Right atrium auricular region (tissue), 2 donors: ENCODE measurements around the gene KIF3A. TPM values are rescaled to one million over a fixed set of nuclear protein-coding genes. Genes with fewer than 3 reads are reported as not detected.

Source experiments
- DNase-seq: peaks from one replicate; pipeline ENCODE4 v3.0.0-alpha.2; 2019; ENCODE audit warnings: low spot score
- H3K27ac ChIP-seq, 2 donors: fragments of 200-600 bp; sonication (generic); 1 replicate in 1 of 2; 2 replicates in 1 of 2; pipeline ENCODE4 v1.5.1; 2016 to 2019
- H3K27me3 ChIP-seq, 2 donors: fragments of 200-600 bp; sonication (generic); one replicate each; pipeline versions ENCODE4 v1.5.1 to v1.6.0; 2017 to 2019
- H3K36me3 ChIP-seq: fragments of 200-600 bp; sonication (generic); one replicate; pipeline ENCODE4 v1.5.1; 2016
- H3K4me1 ChIP-seq, 2 donors: fragments of 200-600 bp; sonication (generic); one replicate each; pipeline versions ENCODE4 v1.5.1 to v1.6.0; 2017 to 2019
- H3K4me3 ChIP-seq, 2 donors: fragments of 200-600 bp; sonication (generic); 1 replicate in 1 of 2; 2 replicates in 1 of 2; pipeline ENCODE4 v1.5.1; 2017 to 2019; ENCODE audit warnings: mild to moderate bottlenecking in 1 of 2, moderate library complexity in 1 of 2
- H3K9me3 ChIP-seq, 2 donors: fragments of 200-600 bp; sonication (generic); one replicate each; pipeline ENCODE4 v1.5.1; 2019
- total RNA-seq, 2 donors: library from RNA; depleted of rRNA; stranded (reverse); fragments of >200 nt; gene quantifications; one replicate each; pipeline ENCODE4 v1.1.0, GENCODE V29; 2016
- TF ChIP-seq, protein P1 (sequence below), 2 donors: fragments of 200-600 bp; sonication (generic); IDR thresholded peaks; one replicate each; pipeline ENCODE4 v1.5.1; 2019; ENCODE audit warnings: antibody characterized with exemption in 2 of 2

KIF3A gene
- total RNA-seq, 2 donors from 2014 or later, result 5.6 to 7.2 TPM

DNA sequence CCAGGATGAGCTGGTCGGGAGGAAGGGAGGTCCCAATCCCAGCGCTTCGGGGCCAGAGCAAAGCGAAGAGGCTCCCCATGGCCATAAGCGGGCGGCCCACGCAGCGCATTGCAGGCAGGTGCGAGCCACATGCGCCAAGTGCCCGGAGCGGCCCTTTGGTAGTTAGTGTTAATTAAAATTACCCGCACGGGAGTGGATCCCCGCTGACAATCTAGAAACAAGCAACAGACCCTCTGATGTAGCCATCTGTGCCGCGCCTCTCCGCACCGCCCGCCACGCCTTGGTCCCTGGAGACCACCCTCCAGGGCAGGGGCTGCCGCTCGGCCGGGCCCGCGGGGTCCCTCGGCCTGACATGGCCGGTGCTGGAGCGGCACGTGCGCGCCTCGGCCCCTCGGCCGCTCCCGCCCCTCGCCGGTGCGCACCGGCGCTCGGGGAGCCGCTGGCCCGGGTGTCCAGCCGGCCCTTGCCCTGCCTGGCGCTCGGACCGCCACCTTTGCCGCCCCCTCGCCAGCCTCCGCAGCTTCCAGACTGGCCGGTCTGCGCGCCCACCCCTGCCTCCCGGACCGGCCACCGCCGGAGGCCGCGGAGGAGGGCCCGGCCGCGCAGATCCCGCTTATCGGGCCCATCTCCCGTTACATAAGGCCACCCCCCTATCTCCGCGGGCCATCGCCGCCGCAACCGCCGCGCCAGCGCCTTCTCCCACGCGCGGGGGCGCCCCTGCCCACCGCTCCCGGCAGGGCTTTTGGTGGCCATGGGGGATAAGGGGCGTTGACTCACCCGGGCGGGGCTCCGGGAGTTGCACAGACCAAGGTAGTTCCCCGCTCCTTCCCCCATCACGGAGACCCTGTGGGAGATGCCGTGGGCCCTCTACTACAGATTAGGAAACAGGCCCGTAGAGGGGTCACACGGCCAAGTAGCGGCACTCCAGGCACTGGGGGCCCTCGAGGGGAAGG is 81.2 kb downstream of the KIF3A start:
- peaks cover 4 to 10% of the 10 kb centered on the region in 2 donors for H3K27me3 ChIP-seq
- no peaks in the 10 kb centered on the region for H3K9me3 ChIP-seq
- peaks cover 0 to 13% of the 10 kb centered on the region in 2 donors for H3K4me1 ChIP-seq
- no peaks in the 10 kb centered on the region for H3K36me3 ChIP-seq
- TF ChIP-seq, protein P1, sequence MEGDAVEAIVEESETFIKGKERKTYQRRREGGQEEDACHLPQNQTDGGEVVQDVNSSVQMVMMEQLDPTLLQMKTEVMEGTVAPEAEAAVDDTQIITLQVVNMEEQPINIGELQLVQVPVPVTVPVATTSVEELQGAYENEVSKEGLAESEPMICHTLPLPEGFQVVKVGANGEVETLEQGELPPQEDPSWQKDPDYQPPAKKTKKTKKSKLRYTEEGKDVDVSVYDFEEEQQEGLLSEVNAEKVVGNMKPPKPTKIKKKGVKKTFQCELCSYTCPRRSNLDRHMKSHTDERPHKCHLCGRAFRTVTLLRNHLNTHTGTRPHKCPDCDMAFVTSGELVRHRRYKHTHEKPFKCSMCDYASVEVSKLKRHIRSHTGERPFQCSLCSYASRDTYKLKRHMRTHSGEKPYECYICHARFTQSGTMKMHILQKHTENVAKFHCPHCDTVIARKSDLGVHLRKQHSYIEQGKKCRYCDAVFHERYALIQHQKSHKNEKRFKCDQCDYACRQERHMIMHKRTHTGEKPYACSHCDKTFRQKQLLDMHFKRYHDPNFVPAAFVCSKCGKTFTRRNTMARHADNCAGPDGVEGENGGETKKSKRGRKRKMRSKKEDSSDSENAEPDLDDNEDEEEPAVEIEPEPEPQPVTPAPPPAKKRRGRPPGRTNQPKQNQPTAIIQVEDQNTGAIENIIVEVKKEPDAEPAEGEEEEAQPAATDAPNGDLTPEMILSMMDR (IDR thresholded peaks at IDR 0.05), result peak in 1 of 2 donors; percentile 21
- peak overlapping the region; percentile 15 to 48 for H3K4me3 ChIP-seq
- H3K27ac ChIP-seq, result no peak overlapping the region
- no peak for DNase-seq

DNA sequence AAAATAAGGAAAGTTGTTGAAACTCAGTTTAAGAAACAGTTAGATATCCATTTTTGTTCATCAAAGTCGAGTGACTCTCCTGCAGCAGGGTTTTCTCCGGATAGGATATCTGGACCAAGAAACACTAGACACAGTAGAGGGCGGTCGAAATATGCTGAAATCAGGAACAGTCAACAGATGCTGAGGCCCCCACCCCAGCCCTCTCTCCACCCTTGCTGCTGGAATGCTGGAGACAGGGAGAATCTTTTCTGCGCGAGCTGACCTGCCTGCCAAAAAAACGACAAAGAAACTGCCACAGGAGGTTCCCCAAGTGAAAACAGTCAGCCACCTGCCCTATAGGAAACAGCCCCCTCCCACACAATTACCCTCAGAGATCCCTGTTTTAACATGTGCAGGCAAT is 83.6 kb downstream of the KIF3A start:
- TF ChIP-seq, protein P1 (IDR thresholded peaks at IDR 0.05), result no peak
- H3K27ac ChIP-seq, result no peak overlapping the region
- peaks cover 4 to 10% of the 10 kb centered on the region in 2 donors for H3K27me3 ChIP-seq
- peaks cover 0 to 4% of the 10 kb centered on the region in 2 donors for H3K9me3 ChIP-seq
- H3K36me3 ChIP-seq, result no peaks in the 10 kb centered on the region
- no peak for DNase-seq
- H3K4me3 ChIP-seq, result no peak overlapping the region
- peaks cover 0 to 13% of the 10 kb centered on the region in 2 donors for H3K4me1 ChIP-seq

DNA sequence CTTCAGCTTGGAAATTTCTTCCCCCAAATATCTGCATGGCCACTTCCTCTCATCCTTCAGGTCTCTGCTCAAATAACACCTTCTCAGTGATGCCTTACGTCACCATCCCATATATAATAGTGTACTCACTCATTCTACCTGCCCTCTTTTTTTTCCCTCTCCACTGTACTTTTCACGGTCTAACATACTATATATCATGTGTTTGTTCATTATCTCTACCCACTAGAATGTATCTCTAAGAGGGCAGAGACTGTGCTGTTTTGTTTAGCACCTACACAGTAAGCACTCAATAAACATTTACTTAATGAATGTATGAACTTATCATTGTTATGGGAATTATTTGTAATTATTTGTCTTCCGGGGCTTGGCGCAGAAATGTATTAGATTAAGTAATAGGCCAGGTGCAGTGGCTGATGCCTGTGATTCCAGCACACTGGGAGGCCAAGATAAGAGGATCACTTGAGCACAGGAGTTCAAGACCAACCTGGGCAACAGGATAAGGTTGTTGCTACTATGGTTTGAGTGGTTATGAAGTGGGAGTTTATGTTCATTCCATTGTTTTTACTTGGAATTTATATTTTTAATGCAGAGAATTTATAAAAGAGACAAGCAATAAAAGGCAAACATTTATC is 85.4 kb downstream of the KIF3A start:
- Histone ChIP-seq H3K27ac (no peak overlapping the region), H3K4me1 (peaks cover 0 to 13% of the 10 kb centered on the region in 2 donors), H3K4me3 (no peak overlapping the region), H3K9me3 (peaks cover 0 to 9% of the 10 kb centered on the region in 2 donors), H3K27me3 (peaks cover 4 to 10% of the 10 kb centered on the region in 2 donors), H3K36me3 (no peaks in the 10 kb centered on the region)
- TF ChIP-seq, protein P1 (IDR thresholded peaks at IDR 0.05), result no peak
- DNase-seq, result no peak

DNA sequence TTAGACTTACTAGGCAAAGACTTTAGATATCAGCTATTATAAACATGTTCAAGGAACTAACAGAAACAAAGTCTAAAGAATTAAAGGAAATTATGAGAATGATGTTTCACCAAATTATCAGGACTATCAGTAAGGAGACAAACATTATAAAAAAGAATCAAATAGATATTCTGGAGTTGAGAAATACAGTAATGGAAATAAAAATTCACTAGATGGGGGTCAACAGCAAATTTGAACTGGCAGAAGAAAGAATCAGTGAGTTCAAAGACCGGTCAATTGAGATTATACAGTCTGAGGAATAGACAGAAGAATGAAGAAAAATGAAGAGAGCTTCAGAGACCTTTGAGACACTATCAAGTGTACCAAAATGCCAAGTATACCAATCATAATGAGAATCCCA is 89.0 kb downstream of the KIF3A start:
- Histone ChIP-seq H3K27ac (no peak overlapping the region), H3K36me3 (peaks cover under 1% of the 10 kb centered on the region), H3K4me3 (no peak overlapping the region), H3K27me3 (no peaks in the 10 kb centered on the region), H3K9me3 (peaks cover 0 to 9% of the 10 kb centered on the region in 2 donors), H3K4me1 (no peaks in the 10 kb centered on the region)
- DNase-seq, result no peak
- TF ChIP-seq, protein P1 (IDR thresholded peaks at IDR 0.05), result no peak

DNA sequence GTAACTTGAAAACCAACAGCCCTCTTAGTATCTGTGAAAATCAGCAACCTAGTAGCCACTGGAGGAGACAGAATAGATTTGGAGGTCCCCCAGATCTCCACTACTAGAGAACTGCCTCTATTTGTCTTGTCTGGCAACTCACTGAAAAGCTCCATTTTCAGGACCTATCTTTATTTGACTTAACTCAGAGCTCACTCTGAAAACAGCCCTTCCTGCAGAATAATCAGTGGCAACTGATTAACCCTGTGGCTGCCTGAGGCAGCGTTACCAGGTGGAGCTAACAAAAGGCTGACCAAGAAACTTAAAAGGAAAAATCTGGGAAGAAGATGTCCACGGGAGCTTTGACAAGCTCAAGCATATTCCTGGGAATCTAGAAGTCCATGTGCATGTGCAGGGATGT is 89.9 kb downstream of the KIF3A start:
- H3K9me3 ChIP-seq, result peaks cover 0 to 9% of the 10 kb centered on the region in 2 donors
- H3K4me1 ChIP-seq, result no peaks in the 10 kb centered on the region
- peaks cover 6% of the 10 kb centered on the region for H3K36me3 ChIP-seq
- no peak for DNase-seq
- no peak overlapping the region for H3K4me3 ChIP-seq
- TF ChIP-seq, protein P1 (IDR thresholded peaks at IDR 0.05), result no peak
- H3K27me3 ChIP-seq, result no peaks in the 10 kb centered on the region
- H3K27ac ChIP-seq, result no peak overlapping the region
